GM12878 (cell line): ENCODE data around the gene STK38. TPM values are rescaled to one million over a fixed set of nuclear protein-coding genes. Genes with fewer than 3 reads are reported as not detected.

Source experiments
- ATAC-seq: fragments of 200-7000 bp; cut with Tn5 transposase; 3 replicates; pipeline ENCODE4 v1.9.1; 2020; ENCODE audit warnings: mild to moderate bottlenecking, moderate library complexity
- BruUV-seq: library from RNA; stranded (reverse); fragments of 400-500 nt; replicated peaks from 2 replicates; lab custom pipeline; 2021; lab: Mats Ljungman, UMichigan
- CTCF ChIA-PET: fragments of 300-600 bp; sonication (Branson Sonifier 250); formaldehyde crosslinking; extraction: SDS; loops from one replicate; lab custom pipeline; 2021; ENCODE audit warnings: inconsistent platforms; lab: Yijun Ruan, JAX
- POLR2A ChIA-PET: fragments of 350-600 bp; formaldehyde crosslinking; extraction: SDS; loops from one replicate; lab custom pipeline; 2021; ENCODE audit warnings: inconsistent platforms; lab: Charles Lee
- RAD21 ChIA-PET: fragments of 300-600 bp; sonication (Branson Sonifier 250); formaldehyde crosslinking; loops from one replicate; lab custom pipeline; 2023; ENCODE audit warnings: antibody characterized with exemption; ENCODE audit not compliant: unreplicated experiment; lab: Charles Lee
- SMC1A ChIA-PET: fragments of 300-600 bp; sonication (Branson Sonifier 250); formaldehyde crosslinking; loops from one replicate; lab custom pipeline; 2023; ENCODE audit not compliant: unreplicated experiment, uncharacterized antibody; lab: Charles Lee
- DNase-seq: peaks from one replicate; pipeline ENCODE4 v3.0.0-alpha.2; 2011; ENCODE audit warnings: low read depth, low spot score
- FAIRE-seq: peaks from 3 replicates; lab custom pipeline; 2011; peaks lifted over from hg19 to GRCh38; lab: Jason Lieb, UNC
- H2AFZ ChIP-seq: 2 replicates; pipeline ENCODE4 v1.6.0; 2011; ENCODE audit warnings: low read depth, low read length, control low read depth; ENCODE audit not compliant: control insufficient read depth
- H3K27ac ChIP-seq: 2 replicates; pipeline ENCODE4 v1.5.1; 2011; ENCODE audit warnings: control low read depth; ENCODE audit not compliant: control insufficient read depth, insufficient read depth
- H3K27me3 ChIP-seq, 2 experiments: replicated peaks in 1 of 2; 2 replicates each; pipeline versions ENCODE4 v1.6.0 to v1.6.1; 2011; ENCODE audit warnings: low read length in 1 of 2; ENCODE audit not compliant: control insufficient read depth in 2 of 2, insufficient read depth in 2 of 2
- H3K36me3 ChIP-seq, 2 experiments: 2 replicates each; pipeline ENCODE4 v1.5.1; 2011; ENCODE audit warnings: low read length in 1 of 2; ENCODE audit not compliant: control insufficient read depth in 2 of 2, insufficient read depth in 2 of 2
- H3K4me1 ChIP-seq: 2 replicates; pipeline ENCODE4 v1.6.1; 2011; ENCODE audit warnings: mild to moderate bottlenecking, low read length, moderate library complexity, mixed read lengths; ENCODE audit not compliant: control insufficient read depth, insufficient read depth
- H3K4me2 ChIP-seq: 2 replicates; pipeline ENCODE4 v1.6.0; 2011; ENCODE audit warnings: control low read depth; ENCODE audit not compliant: control insufficient read depth, insufficient read depth
- H3K4me3 ChIP-seq: fragments of 200-600 bp; sonication (generic); 2 replicates; pipeline ENCODE4 v1.5.1; 2016
- H3K79me2 ChIP-seq: 2 replicates; pipeline ENCODE4 v1.6.0; 2011; ENCODE audit warnings: low read length; ENCODE audit not compliant: control insufficient read depth, insufficient read depth
- H3K9ac ChIP-seq: 2 replicates; pipeline ENCODE4 v1.8.0; 2011; ENCODE audit warnings: low read length, control low read depth, mixed read lengths; ENCODE audit not compliant: control insufficient read depth, insufficient read depth
- H3K9me3 ChIP-seq: replicated peaks from 3 replicates; pipeline ENCODE4 v1.5.1; 2011; ENCODE audit warnings: mild to moderate bottlenecking, low read length; ENCODE audit not compliant: control insufficient read depth, insufficient read depth
- H4K20me1 ChIP-seq: 2 replicates; pipeline ENCODE4 v1.6.0; 2011; ENCODE audit not compliant: control insufficient read depth, insufficient read depth
- BACH1 ChIP-seq: fragments of 450-650 bp; IDR thresholded peaks from 2 replicates; pipeline ENCODE4 v1.6.1; 2017; ENCODE audit warnings: mild to moderate bottlenecking, borderline replicate concordance
- BRCA1 ChIP-seq: IDR thresholded peaks from 2 replicates; pipeline ENCODE4 v1.6.1; 2011; ENCODE audit warnings: low read depth, low read length, improper control_type of control experiment
- CBFB ChIP-seq: IDR thresholded peaks from 2 replicates; pipeline ENCODE4 v1.6.1; 2016; ENCODE audit warnings: antibody characterized with exemption, low read depth
- DPF2 ChIP-seq: fragments of 450-650 bp; IDR thresholded peaks from 2 replicates; pipeline ENCODE4 v1.6.1; 2017; ENCODE audit warnings: mild to moderate bottlenecking
- ELK1 ChIP-seq: IDR thresholded peaks from 2 replicates; pipeline ENCODE4 v1.6.1; 2012; ENCODE audit warnings: low read depth, low read length, improper control_type of control experiment
- IRF3 ChIP-seq: fragments of 450-650 bp; IDR thresholded peaks from 2 replicates; pipeline ENCODE4 v1.6.1; 2014; ENCODE audit warnings: mild to moderate bottlenecking
- KAT2A ChIP-seq: conservative IDR thresholded peaks from 2 replicates; pipeline ENCODE4 v1.6.1; 2011; ENCODE audit warnings: low read depth, low read length; ENCODE audit not compliant: control insufficient read depth
- NFXL1 ChIP-seq: fragments of 450-650 bp; IDR thresholded peaks from 2 replicates; pipeline ENCODE4 v1.6.1; 2017; ENCODE audit warnings: antibody characterized with exemption, mild to moderate bottlenecking, borderline replicate concordance
- NFYA ChIP-seq: IDR thresholded peaks from 2 replicates; pipeline ENCODE4 v1.6.1; 2011; ENCODE audit warnings: low read depth, mild to moderate bottlenecking, low read length, improper control_type of control experiment, borderline replicate concordance
- RCOR1 ChIP-seq: conservative IDR thresholded peaks from 2 replicates; pipeline ENCODE4 v1.6.1; 2012; ENCODE audit warnings: low read depth, low read length, improper control_type of control experiment
- SMARCA5 ChIP-seq: fragments of 450-650 bp; IDR thresholded peaks from 2 replicates; pipeline ENCODE4 v1.6.1; 2017; ENCODE audit warnings: mild to moderate bottlenecking
- SPI1 ChIP-seq: IDR thresholded peaks from 2 replicates; pipeline ENCODE4 v1.6.1; 2011; ENCODE audit warnings: low read depth, mild to moderate bottlenecking, low read length, moderate library complexity, borderline replicate concordance; ENCODE audit not compliant: insufficient read depth
- TCF12 ChIP-seq: IDR thresholded peaks from 2 replicates; pipeline ENCODE4 v1.6.1; 2011; ENCODE audit warnings: low read depth, mild to moderate bottlenecking, low read length
- ZBTB33 ChIP-seq: fragments of 450-650 bp; IDR thresholded peaks from 2 replicates; pipeline ENCODE4 v1.6.1; 2017; ENCODE audit warnings: mild to moderate bottlenecking
- WGBS: methylation state at CpG from one replicate; pipeline ENCODE4 v1.1.6; 2016; ENCODE audit warnings: low lambda C conversion rate; ENCODE audit not compliant: insufficient replicate concordance, insufficient coverage; ENCODE audit errors: missing lambda C conversion rate; 5-methylcytosine and 5-hydroxymethylcytosine counted together
- in situ Hi-C: fragments of 300-500 bp; cut with MboI; formaldehyde crosslinking; loops from 9 replicates; pipeline ENCODE4 v1.14.3; 2018; ENCODE audit warnings: mixed read lengths
- intact Hi-C: fragments of 100-400 bp; cut with micrococcal nuclease; formaldehyde crosslinking; loops from one replicate; pipeline ENCODE4 v1.14.2; 2022; ENCODE audit not compliant: unreplicated experiment
- polyA plus RNA-seq, 11 experiments: library from polyadenylated mRNA; depleted of rRNA in 4 of 11; unstranded in 6 of 11; stranded (reverse) in 5 of 11; fragments of >200 nt; fragmentation: Nextera tagmentation in 4 of 11; fragmentation: Illumina TruSeq in 1 of 11; extraction: Ambion mirVana in 4 of 11; extraction: Trizol in 1 of 11; gene quantifications; 1 replicate in 1 of 11; 2 replicates in 10 of 11; pipeline versions ENCODE4 v1.2.1 to v1.2.3, GENCODE V29; 2011 to 2016; ENCODE audit warnings: inconsistent platforms in 2 of 11, missing spikeins in 2 of 11, low read depth in 1 of 11
- total RNA-seq, 4 experiments: library from RNA; depleted of rRNA in 3 of 4; stranded (reverse); fragments of >200 nt in 3 of 4; fragmentation: Illumina TruSeq in 1 of 4; extraction: Trizol in 1 of 4; gene quantifications; 2 replicates each; pipeline versions ENCODE4 v1.2.1 to v1.2.3, GENCODE V29; 2013 to 2021

STK38 gene
- total and polyA plus RNA-seq, 10 of the 15 experiments (the other 5 are each of a cell fraction or from before 2014, with no cell fraction given), result 4.1 to 18.7 (median 13.6) TPM

- intact Hi-C loops, result loop anchor here (5.0 kb wide), 1 partner anchor 136 kb away; no protein-coding TSS in a partner anchor
Observed at GRCh38 chr6:36545767-36546307, 1.4 kb downstream of the STK38 start.

More at GRCh38 chr6:36545767-36546307, 1.4 kb downstream of the STK38 start:
- no peaks in the 10 kb centered on the region for H4K20me1 ChIP-seq
- H3K27me3 ChIP-seq, result no peaks in the 10 kb centered on the region
- FAIRE-seq (no peak), DNase-seq (no peak), ATAC-seq (peak; percentile 7)
- TSS peak; percentile 71 for BruUV-seq
- TF ChIP-seq DPF2, result no peak
- no peak for TF ChIP-seq CBFB
- TF ChIP-seq ZBTB33, result no peak
- no peak for TF ChIP-seq SPI1
- no peak for TF ChIP-seq TCF12
- TF ChIP-seq NFYA, result no peak
- TF ChIP-seq SMARCA5, result no peak
- no peak for TF ChIP-seq NFXL1
- no peak for TF ChIP-seq IRF3
- TF ChIP-seq BACH1, result no peak
- no peak for TF ChIP-seq RCOR1
- no peak for TF ChIP-seq ELK1
- TF ChIP-seq KAT2A, result no peak
- no peak for TF ChIP-seq BRCA1
- peak overlapping the region; percentile 75 for H2AFZ ChIP-seq
- H3K4me2 ChIP-seq, result peak overlapping the region; percentile 85
- POLR2A ChIA-PET, result interaction anchor here (0.5 to 2.0 kb wide), 9 partner anchors 8 to 531 kb away, joined by 3 to 12 read pairs (median 3); partner anchors contain the start of gene SRSF3
- no peaks in the 10 kb centered on the region for H3K9me3 ChIP-seq
- no peaks in the 10 kb centered on the region for H3K36me3 ChIP-seq
- RAD21 ChIA-PET, result interaction anchor here (0.6 to 2.2 kb wide), 8 partner anchors 24 to 306 kb away, joined by 3 to 12 read pairs (median 4); no protein-coding TSS in a partner anchor
- 32% methylated on average over 3 of the region's 3 CpGs for WGBS
- peak overlapping the region; percentile 85 for H3K9ac ChIP-seq
- H3K79me2 ChIP-seq, result peaks cover 39% of the 10 kb centered on the region
- CTCF ChIA-PET, result interaction anchor here (0.7 to 1.8 kb wide), 5 partner anchors 9 to 102 kb away, joined by 3 to 5 read pairs (median 3); no protein-coding TSS in a partner anchor
- peaks cover 19% of the 10 kb centered on the region for H3K4me1 ChIP-seq
- H3K27ac ChIP-seq, result peak overlapping the region; percentile 84
- SMC1A ChIA-PET, result interaction anchor here (0.6 to 4.5 kb wide), 8 partner anchors 13 to 421 kb away, joined by 3 to 19 read pairs (median 4); no protein-coding TSS in a partner anchor
- peak overlapping the region; percentile 97 for H3K4me3 ChIP-seq
- in situ Hi-C loops, result no loop called here
